Stomach (tissue), 9 donors: ENCODE results near the gene CD247. TPM values are rescaled to one million over a fixed set of nuclear protein-coding genes. Genes with fewer than 3 reads are reported as not detected.

Experiments
- DNase-seq, 2 donors: peaks; one replicate each; pipeline versions ENCODE4 v3.0.0 to v3.0.0-alpha.2; 2013 to 2019
- H3K27ac ChIP-seq, 5 donors: fragments of 200-600 bp in 4 of 5; sonication (generic) in 4 of 5; one replicate each; pipeline ENCODE4 v1.5.1; 2013 to 2019; ENCODE audit warnings: mild to moderate bottlenecking in 1 of 5, moderate library complexity in 1 of 5
- H3K27me3 ChIP-seq, 3 donors: fragments of 200-600 bp; sonication (generic); one replicate each; pipeline ENCODE4 v1.5.1; 2017 to 2019; ENCODE audit warnings: mixed run types in 1 of 3
- H3K36me3 ChIP-seq, 4 donors: fragments of 200-600 bp; sonication (generic); 1 replicate in 3 of 4; 2 replicates in 1 of 4; pipeline ENCODE4 v1.5.1; 2016 to 2019
- H3K4me1 ChIP-seq, 4 donors: fragments of 200-600 bp; sonication (generic); one replicate each; pipeline ENCODE4 v1.5.1; 2016 to 2019
- H3K4me3 ChIP-seq, 4 donors: fragments of 200-600 bp; sonication (generic) in 3 of 4; one replicate each; pipeline ENCODE4 v1.5.1; 2016 to 2019; ENCODE audit warnings: mild to moderate bottlenecking in 1 of 4
- H3K9me3 ChIP-seq, 4 donors: fragments of 200-600 bp; sonication (generic); one replicate each; pipeline ENCODE4 v1.5.1; 2016 to 2019
- CTCF ChIP-seq, 7 experiments: fragments of 450-650 bp in 4 of 7; fragments of 200-600 bp in 3 of 7; sonication (generic) in 3 of 7; IDR thresholded peaks; one replicate each; pipeline ENCODE4 v1.5.1; 2016 to 2019; ENCODE audit warnings: antibody characterized with exemption in 7 of 7, control low read depth in 2 of 7, mild to moderate bottlenecking in 1 of 7
- EP300 ChIP-seq: sonication (generic); formaldehyde crosslinking; IDR thresholded peaks from one replicate; pipeline ENCODE4 v1.6.1; 2017; ENCODE audit warnings: antibody characterized with exemption
- POLR2A ChIP-seq, 4 donors: fragments of 450-650 bp; IDR thresholded peaks; one replicate each; pipeline ENCODE4 v1.6.1; 2016; ENCODE audit warnings: antibody characterized with exemption in 4 of 4, control low read depth in 2 of 4, mild to moderate bottlenecking in 1 of 4, moderate library complexity in 1 of 4
- POLR2AphosphoS5 ChIP-seq, 3 donors: sonication (generic); formaldehyde crosslinking; IDR thresholded peaks; one replicate each; pipeline ENCODE4 v1.6.1; 2016; ENCODE audit warnings: antibody characterized with exemption in 3 of 3
- WGBS, 5 donors: extraction: QIAGEN DNeasy Blood & Tissue Kit in 3 of 5; methylation state at CpG; one replicate each; pipeline versions ENCODE4 v1.1.5 to v1.1.7; 2013 to 2018; 5-methylcytosine and 5-hydroxymethylcytosine counted together
- intact Hi-C: fragments of 100-400 bp; cut with DNase I; formaldehyde crosslinking; loops from one replicate; pipeline ENCODE4 v1.15.1; 2023; ENCODE audit warnings: low total_unique reads
- polyA plus RNA-seq, 3 donors: library from polyadenylated mRNA; stranded (reverse); fragments of 200-250 nt; gene quantifications; one replicate each; pipeline ENCODE4 v1.2.3, GENCODE V29; 2013
- total RNA-seq, 5 donors: library from RNA; depleted of rRNA; stranded (reverse); fragments of >200 nt; gene quantifications; one replicate each; pipeline versions ENCODE4 v1.1.0 to v1.2.3, GENCODE V29; 2014 to 2016
- donor health status: healthy with polysubstance abuse.
- donor health status: Bipolar disorder and iron deficiency.
- donor health status: healthy.

The CD247 gene
- total and polyA plus RNA-seq, 8 donors = 0.68 to 6.7 (median 3.1) TPM; not detected in 3

- H3K9me3 ChIP-seq = no peaks in the 10 kb centered on the region
- 28 to 36% (median 29%) methylated on average over 17 to 19 of the region's 19 CpGs for WGBS, 5 donors
- intact Hi-C loops = no loop called here
Observed at GRCh38 chr1:167454304-167454893, 63.9 kb downstream of the CD247 start.

GRCh38 chr1:167453123-167453522 lies 65.2 kb downstream of the CD247 start:
- H3K27me3 ChIP-seq = no peaks in the 10 kb centered on the region

More at GRCh38 chr1:167454304-167454893, 63.9 kb downstream of the CD247 start:
- Histone ChIP-seq H3K4me1 (peaks cover 4 to 20% (median 16%) of the 10 kb centered on the region in 4 donors), H3K27ac (peak overlapping the region; percentile 76 to 89 (median 86)), H3K27me3 (no peaks in the 10 kb centered on the region), H3K36me3 (no peaks in the 10 kb centered on the region), H3K4me3 (peak overlapping the region; percentile 60 to 77 (median 72))
- no peak for DNase-seq
- no peak for TF ChIP-seq POLR2AphosphoS5 (IDR thresholded peaks at IDR 0.05)
- TF ChIP-seq POLR2A (IDR thresholded peaks at IDR 0.05) = no peak
- no peak for TF ChIP-seq EP300
- TF ChIP-seq CTCF (IDR thresholded peaks at IDR 0.05) = no peak

GRCh38 chr1:167452483-167452882 lies 65.8 kb downstream of the CD247 start:
- no peaks in the 10 kb centered on the region for H3K9me3 ChIP-seq
- H3K36me3 ChIP-seq = no peaks in the 10 kb centered on the region
- peaks cover 4 to 31% (median 17%) of the 10 kb centered on the region in 4 donors for H3K4me1 ChIP-seq
- H3K27me3 ChIP-seq = no peaks in the 10 kb centered on the region
- intact Hi-C loops = no loop called here
- WGBS, 5 donors = 88 to 94% (median 90%) methylated on average over 7 to 8 of the region's 8 CpGs
- DNase-seq = no peak
- TF ChIP-seq POLR2AphosphoS5 (IDR thresholded peaks at IDR 0.05) (no peak), CTCF (IDR thresholded peaks at IDR 0.05) (no peak), EP300 (no peak), POLR2A (IDR thresholded peaks at IDR 0.05) (no peak)
- no peak overlapping the region for H3K27ac ChIP-seq
- H3K4me3 ChIP-seq = no peak overlapping the region

More at GRCh38 chr1:167453123-167453522, 65.2 kb downstream of the CD247 start:
- 42 to 70% (median 49%) methylated on average over 6 of the region's 6 CpGs for WGBS, 5 donors
- no peak overlapping the region for H3K27ac ChIP-seq
- intact Hi-C loops = no loop called here
- no peaks in the 10 kb centered on the region for H3K36me3 ChIP-seq
- H3K4me1 ChIP-seq = peaks cover 4 to 25% (median 16%) of the 10 kb centered on the region in 4 donors
- TF ChIP-seq EP300 = no peak
- TF ChIP-seq CTCF (IDR thresholded peaks at IDR 0.05) = no peak
- no peak for TF ChIP-seq POLR2AphosphoS5 (IDR thresholded peaks at IDR 0.05)
- no peak for TF ChIP-seq POLR2A (IDR thresholded peaks at IDR 0.05)
- no peak overlapping the region for H3K4me3 ChIP-seq
- H3K9me3 ChIP-seq = no peaks in the 10 kb centered on the region
- peak in 1 of 2 donors; percentile 56 for DNase-seq

DNA sequence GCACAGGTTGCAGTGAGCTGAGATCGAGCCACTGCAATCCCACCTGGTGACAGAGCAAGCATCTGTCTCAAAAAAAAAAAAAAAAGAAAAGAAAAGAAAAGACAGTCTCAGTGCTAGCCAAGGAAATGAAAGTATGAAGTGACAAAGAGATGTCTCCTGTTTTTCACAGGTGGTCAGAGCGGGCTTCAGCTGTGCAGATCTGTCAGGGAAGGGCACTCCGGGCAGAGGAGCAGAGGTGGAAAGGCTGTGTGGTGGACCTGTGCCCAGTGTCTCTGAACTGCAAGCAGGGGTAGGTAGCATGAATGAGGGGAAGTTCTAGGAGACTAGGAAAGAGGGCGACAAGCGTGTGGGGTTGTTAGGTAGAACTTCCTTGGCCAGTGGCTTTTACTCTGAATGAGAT lies 67.5 kb downstream of the CD247 start:
- Histone ChIP-seq H3K4me3 (no peak overlapping the region), H3K4me1 (peaks cover 4 to 29% (median 15%) of the 10 kb centered on the region in 4 donors), H3K9me3 (no peaks in the 10 kb centered on the region), H3K27ac (no peak overlapping the region), H3K27me3 (peaks cover 0 to 6% (median 0%) of the 10 kb centered on the region in 3 donors), H3K36me3 (no peaks in the 10 kb centered on the region)
- DNase-seq = no peak
- intact Hi-C loops = no loop called here
- 68 to 92% (median 86%) methylated on average over 5 of the region's 5 CpGs for WGBS, 5 donors
- TF ChIP-seq POLR2A (IDR thresholded peaks at IDR 0.05) = no peak
- TF ChIP-seq EP300 = no peak
- no peak for TF ChIP-seq CTCF (IDR thresholded peaks at IDR 0.05)
- no peak for TF ChIP-seq POLR2AphosphoS5 (IDR thresholded peaks at IDR 0.05)
